Measurements from ENCODE around the gene RHCG. TPM values are rescaled to one million over a fixed set of nuclear protein-coding genes. Genes with fewer than 3 reads are reported as not detected.

RHCG gene
- total and polyA plus RNA-seq, 2 donors = 0.85 to 9.0 TPM

GRCh38 chr15:89495638-89496145, 691 bp downstream of the RHCG start:
- Histone ChIP-seq H3K27me3 (ENCODE audit: control insufficient read depth in 2 of 2, insufficient read depth in 1 of 2, low read length in 1 of 2) (peaks cover 20 to 63% of the 10 kb centered on the region in 2 donors), H3K4me1 (ENCODE audit: control insufficient read depth in 2 of 2, insufficient read depth in 2 of 2, low read length in 2 of 2) (no peaks in the 10 kb centered on the region), H3K9me3 (ENCODE audit: control insufficient read depth in 2 of 2, insufficient read depth in 1 of 2, low read length in 1 of 2) (no peaks in the 10 kb centered on the region), H3K36me3 (ENCODE audit: control insufficient read depth in 2 of 2, insufficient read depth in 2 of 2, low read length in 1 of 2) (no peaks in the 10 kb centered on the region), H3K4me3 (ENCODE audit: low read length in 2 of 2) (no peak overlapping the region), H3K27ac (ENCODE audit: low read depth in 1 of 2, low read length in 1 of 2) (no peak overlapping the region)
- 45% methylated on average over 10 of the region's 10 CpGs for WGBS
- DNase-seq (ENCODE audit: low read depth in 6 of 9, low spot score in 9 of 9) = no peak

GRCh38 chr15:89494941-89495637, 1.3 kb downstream of the RHCG start:
- Histone ChIP-seq H3K27me3 (ENCODE audit: control insufficient read depth in 2 of 2, insufficient read depth in 1 of 2, low read length in 1 of 2) (peaks cover 20 to 67% of the 10 kb centered on the region in 2 donors), H3K4me1 (ENCODE audit: control insufficient read depth in 2 of 2, insufficient read depth in 2 of 2, low read length in 2 of 2) (no peaks in the 10 kb centered on the region), H3K4me3 (ENCODE audit: low read length in 2 of 2) (no peak overlapping the region), H3K36me3 (ENCODE audit: control insufficient read depth in 2 of 2, insufficient read depth in 2 of 2, low read length in 1 of 2) (no peaks in the 10 kb centered on the region), H3K9me3 (ENCODE audit: control insufficient read depth in 2 of 2, insufficient read depth in 1 of 2, low read length in 1 of 2) (no peaks in the 10 kb centered on the region), H3K27ac (ENCODE audit: low read depth in 1 of 2, low read length in 1 of 2) (no peak overlapping the region)
- DNase-seq (ENCODE audit: low read depth in 6 of 9, low spot score in 9 of 9) = no peak
- 81% methylated on average over 7 of the region's 7 CpGs for WGBS

DNA sequence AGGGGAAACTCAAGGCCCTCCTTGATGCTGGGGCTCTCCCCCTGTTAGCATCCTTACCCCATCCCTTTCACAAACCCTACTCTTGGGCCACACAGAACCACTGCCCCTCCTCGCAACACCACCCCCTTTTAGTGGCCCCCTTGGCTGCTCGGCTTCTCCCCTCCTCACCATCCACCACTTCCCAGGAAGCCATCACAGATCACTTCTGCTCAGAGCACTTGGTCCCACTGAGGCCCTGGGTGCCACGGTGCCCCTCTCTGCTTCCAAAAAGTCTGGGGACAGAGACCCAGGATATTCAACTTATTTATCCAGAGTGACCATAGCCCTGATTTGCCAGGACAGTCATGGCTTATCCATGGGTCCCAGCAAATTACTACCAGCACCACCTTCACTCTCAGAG, 2.4 kb downstream of the RHCG start:
- no peak for DNase-seq (ENCODE audit: low read depth in 6 of 9, low spot score in 9 of 9)
- Histone ChIP-seq H3K27ac (ENCODE audit: low read depth in 1 of 2, low read length in 1 of 2) (no peak overlapping the region), H3K36me3 (ENCODE audit: control insufficient read depth in 2 of 2, insufficient read depth in 2 of 2, low read length in 1 of 2) (no peaks in the 10 kb centered on the region), H3K27me3 (ENCODE audit: control insufficient read depth in 2 of 2, insufficient read depth in 1 of 2, low read length in 1 of 2) (peaks cover 20 to 71% of the 10 kb centered on the region in 2 donors), H3K9me3 (ENCODE audit: control insufficient read depth in 2 of 2, insufficient read depth in 1 of 2, low read length in 1 of 2) (no peaks in the 10 kb centered on the region), H3K4me3 (ENCODE audit: low read length in 2 of 2) (no peak overlapping the region), H3K4me1 (ENCODE audit: control insufficient read depth in 2 of 2, insufficient read depth in 2 of 2, low read length in 2 of 2) (no peaks in the 10 kb centered on the region)
- WGBS = 94% methylated on average over 3 of the region's 3 CpGs

GRCh38 chr15:89492934-89493631, 3.3 kb downstream of the RHCG start:
- no peaks in the 10 kb centered on the region for H3K9me3 ChIP-seq (ENCODE audit: control insufficient read depth in 2 of 2, insufficient read depth in 1 of 2, low read length in 1 of 2)
- H3K4me1 ChIP-seq (ENCODE audit: control insufficient read depth in 2 of 2, insufficient read depth in 2 of 2, low read length in 2 of 2) = no peaks in the 10 kb centered on the region
- no peaks in the 10 kb centered on the region for H3K36me3 ChIP-seq (ENCODE audit: control insufficient read depth in 2 of 2, insufficient read depth in 2 of 2, low read length in 1 of 2)
- WGBS = 92% methylated on average over 16 of the region's 16 CpGs
- H3K27ac ChIP-seq (ENCODE audit: low read depth in 1 of 2, low read length in 1 of 2) = no peak overlapping the region
- no peak for DNase-seq (ENCODE audit: low read depth in 6 of 9, low spot score in 9 of 9)
- H3K4me3 ChIP-seq (ENCODE audit: low read length in 2 of 2) = no peak overlapping the region
- peaks cover 20 to 62% of the 10 kb centered on the region in 2 donors for H3K27me3 ChIP-seq (ENCODE audit: control insufficient read depth in 2 of 2, insufficient read depth in 1 of 2, low read length in 1 of 2)

DNA sequence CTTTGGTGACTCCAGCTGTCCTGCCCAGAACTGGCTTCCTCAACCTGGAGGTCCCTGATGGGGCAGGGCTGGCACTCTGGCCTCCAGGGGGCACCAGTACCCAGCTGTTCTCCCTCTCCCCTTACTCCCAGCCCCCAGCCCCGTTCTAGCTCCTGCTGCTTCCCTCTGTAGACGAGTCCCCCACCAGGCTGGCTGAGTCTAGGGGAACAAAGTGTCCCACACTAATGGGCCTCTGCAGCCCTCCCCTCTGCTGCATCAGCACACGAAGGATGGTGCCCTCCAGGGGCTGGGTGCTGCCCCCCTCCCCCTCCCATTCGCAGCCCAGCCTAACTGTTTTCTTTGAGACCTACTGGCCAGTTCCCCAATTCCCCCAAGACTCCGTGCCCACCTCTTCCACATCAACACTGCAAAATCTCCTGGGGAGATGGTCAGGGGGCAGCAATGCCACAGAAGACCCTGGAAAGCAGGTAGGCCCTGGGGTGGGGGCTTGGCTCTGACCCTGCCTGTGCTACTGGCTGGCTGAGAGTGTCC, 4.2 kb downstream of the RHCG start:
- WGBS = 35% methylated on average over 5 of the region's 5 CpGs
- no peak for DNase-seq (ENCODE audit: low read depth in 6 of 9, low spot score in 9 of 9)
- H3K4me1 ChIP-seq (ENCODE audit: control insufficient read depth in 2 of 2, insufficient read depth in 2 of 2, low read length in 2 of 2) = no peaks in the 10 kb centered on the region
- H3K36me3 ChIP-seq (ENCODE audit: control insufficient read depth in 2 of 2, insufficient read depth in 2 of 2, low read length in 1 of 2) = no peaks in the 10 kb centered on the region
- no peak overlapping the region for H3K27ac ChIP-seq (ENCODE audit: low read depth in 1 of 2, low read length in 1 of 2)
- H3K9me3 ChIP-seq (ENCODE audit: control insufficient read depth in 2 of 2, insufficient read depth in 1 of 2, low read length in 1 of 2) = no peaks in the 10 kb centered on the region
- H3K4me3 ChIP-seq (ENCODE audit: low read length in 2 of 2) = no peak overlapping the region
- peaks cover 16 to 63% of the 10 kb centered on the region in 2 donors for H3K27me3 ChIP-seq (ENCODE audit: control insufficient read depth in 2 of 2, insufficient read depth in 1 of 2, low read length in 1 of 2)

- DNase-seq (ENCODE audit: low read depth in 6 of 9, low spot score in 9 of 9) = no peak
- Histone ChIP-seq H3K4me3 (ENCODE audit: low read length in 2 of 2) (no peak overlapping the region), H3K4me1 (ENCODE audit: control insufficient read depth in 2 of 2, insufficient read depth in 2 of 2, low read length in 2 of 2) (peaks cover 0 to 5% of the 10 kb centered on the region in 2 donors), H3K27me3 (ENCODE audit: control insufficient read depth in 2 of 2, insufficient read depth in 1 of 2, low read length in 1 of 2) (peaks cover 4 to 64% of the 10 kb centered on the region in 2 donors), H3K27ac (ENCODE audit: low read depth in 1 of 2, low read length in 1 of 2) (no peak overlapping the region), H3K9me3 (ENCODE audit: control insufficient read depth in 2 of 2, insufficient read depth in 1 of 2, low read length in 1 of 2) (no peaks in the 10 kb centered on the region), H3K36me3 (ENCODE audit: control insufficient read depth in 2 of 2, insufficient read depth in 2 of 2, low read length in 1 of 2) (no peaks in the 10 kb centered on the region)
- 78% methylated on average over 8 of the region's 8 CpGs for WGBS
These were observed 5.5 kb downstream of the RHCG start for GRCh38 chr15:89490814-89491315.

GRCh38 chr15:89490081-89490813, 6.1 kb downstream of the RHCG start:
- no peak overlapping the region for H3K27ac ChIP-seq (ENCODE audit: low read depth in 1 of 2, low read length in 1 of 2)
- H3K4me1 ChIP-seq (ENCODE audit: control insufficient read depth in 2 of 2, insufficient read depth in 2 of 2, low read length in 2 of 2) = peaks cover 0 to 5% of the 10 kb centered on the region in 2 donors
- no peaks in the 10 kb centered on the region for H3K9me3 ChIP-seq (ENCODE audit: control insufficient read depth in 2 of 2, insufficient read depth in 1 of 2, low read length in 1 of 2)
- DNase-seq (ENCODE audit: low read depth in 6 of 9, low spot score in 9 of 9) = no peak
- 84% methylated on average over 10 of the region's 10 CpGs for WGBS
- H3K4me3 ChIP-seq (ENCODE audit: low read length in 2 of 2) = no peak overlapping the region
- H3K27me3 ChIP-seq (ENCODE audit: control insufficient read depth in 2 of 2, insufficient read depth in 1 of 2, low read length in 1 of 2) = peaks cover 0 to 60% of the 10 kb centered on the region in 2 donors
- no peaks in the 10 kb centered on the region for H3K36me3 ChIP-seq (ENCODE audit: control insufficient read depth in 2 of 2, insufficient read depth in 2 of 2, low read length in 1 of 2)

GRCh38 chr15:89489376-89489775, 7.0 kb downstream of the RHCG start:
- H3K4me3 ChIP-seq (ENCODE audit: low read length in 2 of 2) = no peak overlapping the region
- H3K9me3 ChIP-seq (ENCODE audit: control insufficient read depth in 2 of 2, insufficient read depth in 1 of 2, low read length in 1 of 2) = no peaks in the 10 kb centered on the region
- H3K36me3 ChIP-seq (ENCODE audit: control insufficient read depth in 2 of 2, insufficient read depth in 2 of 2, low read length in 1 of 2) = no peaks in the 10 kb centered on the region
- H3K27me3 ChIP-seq (ENCODE audit: control insufficient read depth in 2 of 2, insufficient read depth in 1 of 2, low read length in 1 of 2) = peaks cover 0 to 55% of the 10 kb centered on the region in 2 donors
- peaks cover 0 to 5% of the 10 kb centered on the region in 2 donors for H3K4me1 ChIP-seq (ENCODE audit: control insufficient read depth in 2 of 2, insufficient read depth in 2 of 2, low read length in 2 of 2)
- no peak overlapping the region for H3K27ac ChIP-seq (ENCODE audit: low read depth in 1 of 2, low read length in 1 of 2)
- 87% methylated on average over 4 of the region's 4 CpGs for WGBS
- DNase-seq (ENCODE audit: low read depth in 6 of 9, low spot score in 9 of 9) = no peak
